ENCODE results near the gene STK31. TPM values are rescaled to one million over a fixed set of nuclear protein-coding genes. Genes with fewer than 3 reads are reported as not detected.

Gene STK31
- total RNA-seq, 2 donors from 2014 or later = 0.33 TPM; not detected in 1

DNA sequence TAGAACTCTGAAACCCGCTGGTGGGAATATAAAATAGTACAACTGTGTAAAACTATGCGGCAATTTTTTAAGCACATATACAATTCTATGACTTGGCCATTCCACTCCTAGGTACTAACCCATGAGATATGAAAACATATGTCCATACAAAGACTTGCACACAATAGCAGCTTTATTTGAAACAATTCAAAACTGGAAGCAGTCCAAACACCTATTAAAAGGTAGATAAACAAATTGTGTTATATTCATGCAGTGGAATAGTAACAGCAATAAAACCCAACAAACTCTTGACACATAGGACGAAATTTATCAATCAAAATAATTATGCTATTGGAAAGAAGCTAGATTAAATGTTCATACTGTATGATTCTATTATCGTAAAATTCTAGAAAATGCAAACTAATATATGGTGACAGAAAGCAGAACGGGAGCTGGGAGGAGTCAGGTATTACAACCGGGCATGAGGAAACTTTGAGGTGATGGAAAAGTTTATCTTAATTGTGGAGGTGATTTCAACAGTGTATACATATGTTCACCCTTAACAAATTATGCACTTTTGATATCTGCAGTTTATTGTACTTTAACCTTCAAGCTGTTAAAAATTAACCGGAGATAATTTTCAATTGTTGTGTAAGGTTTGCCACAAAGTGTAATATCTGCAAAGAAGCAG is 803 bp upstream of the STK31 start:
- H3K36me3 ChIP-seq = peaks cover 10% of the 10 kb centered on the region
- no peak for DNase-seq (ENCODE audit: low spot score)
- H3K4me3 ChIP-seq = no peak overlapping the region
- no peak for TF ChIP-seq CTCF (IDR thresholded peaks at IDR 0.05)
- no peak overlapping the region for H3K27ac ChIP-seq
- no peaks in the 10 kb centered on the region for H3K27me3 ChIP-seq
- H3K4me1 ChIP-seq = no peaks in the 10 kb centered on the region
- peaks cover 0 to 11% of the 10 kb centered on the region in 2 donors for H3K9me3 ChIP-seq

DNA sequence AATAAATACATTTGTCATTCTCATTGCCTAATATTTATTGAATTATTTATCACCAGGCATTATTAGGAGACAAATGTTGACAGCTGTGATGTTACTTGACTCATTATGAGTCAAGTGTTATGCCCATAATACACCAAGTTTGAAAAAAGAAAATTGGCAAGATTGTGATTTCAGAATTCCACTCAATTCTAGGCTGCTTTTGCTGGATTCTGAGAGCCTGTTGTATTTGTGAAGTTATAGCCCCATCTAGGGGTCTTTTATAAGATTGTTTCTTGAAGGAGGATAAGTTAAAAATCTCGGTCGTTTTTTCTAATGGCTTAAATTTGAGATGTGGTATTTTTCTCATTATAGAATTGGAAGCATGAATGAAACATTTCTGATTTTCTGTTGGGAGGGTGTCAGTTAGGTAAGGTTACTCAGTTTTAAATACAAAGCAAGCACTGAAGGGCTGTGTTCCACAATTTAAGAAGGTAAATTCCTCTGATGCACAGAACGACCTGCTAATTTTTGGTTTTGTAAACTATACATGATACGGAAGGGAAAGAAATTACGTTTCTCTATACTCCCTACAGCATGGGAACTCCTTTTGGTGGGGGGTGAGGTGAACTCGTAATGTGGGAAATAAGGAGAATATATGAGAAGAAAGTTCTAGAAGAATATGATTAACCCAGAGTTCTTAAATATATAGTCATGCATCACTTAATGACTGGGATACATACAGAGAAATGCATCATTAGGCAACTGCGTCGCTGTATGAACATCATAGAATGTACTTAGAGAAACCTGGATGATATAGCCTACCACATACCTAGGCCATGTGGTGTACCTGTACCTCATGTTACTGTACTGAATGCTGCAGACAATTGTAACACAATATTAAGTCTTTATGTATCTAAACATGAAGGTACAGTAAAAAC is 2.6 kb downstream of the STK31 start:
- Histone ChIP-seq H3K4me1 (no peaks in the 10 kb centered on the region), H3K27ac (no peak overlapping the region), H3K4me3 (no peak overlapping the region), H3K36me3 (no peaks in the 10 kb centered on the region), H3K9me3 (no peaks in the 10 kb centered on the region), H3K27me3 (no peaks in the 10 kb centered on the region)
- DNase-seq (ENCODE audit: low spot score) = no peak
- TF ChIP-seq CTCF (IDR thresholded peaks at IDR 0.05) = peak in 1 of 2 donors; percentile 73

DNA sequence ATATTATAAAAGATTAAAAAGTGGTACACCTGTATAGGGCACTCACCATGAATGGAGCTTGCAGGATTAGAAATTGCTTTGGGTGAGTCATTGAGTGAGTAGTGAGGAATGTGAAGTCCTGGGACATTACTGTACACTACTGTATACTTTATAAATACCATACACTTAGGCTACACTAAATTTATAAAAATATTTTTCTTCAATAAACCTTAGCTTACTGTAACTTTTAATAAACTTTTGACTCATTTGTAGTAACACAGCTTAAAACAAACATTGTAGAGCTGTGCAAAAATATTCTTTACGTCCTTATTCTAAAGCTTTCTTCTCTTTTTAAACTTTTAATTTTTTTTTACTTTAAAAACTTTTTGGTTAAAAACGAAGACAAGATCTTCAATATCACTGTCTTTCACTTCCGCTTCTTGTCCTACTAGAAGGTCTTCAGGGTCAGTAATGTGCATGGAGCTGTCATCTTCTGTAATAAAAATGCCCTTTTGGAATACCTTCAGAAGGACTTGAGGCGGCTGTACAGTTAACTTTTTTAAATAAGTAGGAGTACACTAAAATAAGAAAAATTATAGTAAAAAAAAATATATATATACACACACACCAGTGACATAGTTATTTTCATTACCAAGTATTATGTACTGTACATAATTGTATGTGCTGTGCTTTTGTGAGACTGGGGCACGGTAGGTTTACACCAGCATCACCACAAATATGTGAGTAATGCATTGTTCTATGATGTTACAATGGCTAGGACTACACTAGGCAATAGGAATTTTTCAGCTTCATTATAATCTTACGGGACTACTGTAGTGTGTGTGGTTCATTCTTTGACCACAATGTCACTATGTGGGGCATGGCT is 3.5 kb downstream of the STK31 start:
- Histone ChIP-seq H3K27me3 (no peaks in the 10 kb centered on the region), H3K4me3 (no peak overlapping the region), H3K36me3 (no peaks in the 10 kb centered on the region), H3K9me3 (no peaks in the 10 kb centered on the region), H3K4me1 (no peaks in the 10 kb centered on the region), H3K27ac (no peak overlapping the region)
- no peak for TF ChIP-seq CTCF (IDR thresholded peaks at IDR 0.05)
- DNase-seq (ENCODE audit: low spot score) = no peak

- no peak for DNase-seq (ENCODE audit: low spot score)
- no peak overlapping the region for H3K27ac ChIP-seq
- no peaks in the 10 kb centered on the region for H3K36me3 ChIP-seq
- H3K4me3 ChIP-seq = no peak overlapping the region
- H3K9me3 ChIP-seq = no peaks in the 10 kb centered on the region
- no peaks in the 10 kb centered on the region for H3K27me3 ChIP-seq
- no peak for TF ChIP-seq CTCF (IDR thresholded peaks at IDR 0.05)
- H3K4me1 ChIP-seq = no peaks in the 10 kb centered on the region
Observed at GRCh38 chr7:23714150-23714464, 4.1 kb downstream of the STK31 start.

DNA sequence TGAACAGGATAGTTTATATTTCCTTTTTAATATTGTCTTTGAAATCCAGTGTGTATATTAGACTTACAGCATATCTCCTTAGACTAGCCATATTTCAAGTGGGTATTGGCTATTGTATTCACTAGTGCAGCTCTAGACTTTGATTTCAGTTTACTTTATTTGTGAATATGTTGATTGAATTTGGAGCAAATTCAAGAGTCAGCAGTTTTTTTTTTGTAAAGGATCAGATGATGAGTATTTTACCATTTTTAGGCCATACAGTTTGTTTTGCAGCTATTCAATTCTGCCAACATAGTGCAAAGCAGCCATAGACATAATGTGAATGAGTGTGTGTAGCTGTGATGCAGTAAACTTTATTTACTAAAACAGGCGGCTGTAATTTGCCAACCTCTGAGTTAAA is 4.6 kb downstream of the STK31 start:
- H3K4me1 ChIP-seq = no peaks in the 10 kb centered on the region

More for the DNA sequence above, 4.6 kb downstream of the STK31 start:
- H3K36me3 ChIP-seq = no peaks in the 10 kb centered on the region
- TF ChIP-seq CTCF (IDR thresholded peaks at IDR 0.05) = no peak
- H3K4me3 ChIP-seq = no peak overlapping the region
- H3K9me3 ChIP-seq = no peaks in the 10 kb centered on the region
- H3K27me3 ChIP-seq = no peaks in the 10 kb centered on the region
- DNase-seq (ENCODE audit: low spot score) = no peak
- no peak overlapping the region for H3K27ac ChIP-seq
